Measurements from ENCODE around the gene TRIB2.

GRCh38 chr2:12778369-12778768 is 61.6 kb downstream of the TRIB2 start:
- no peak for TF ChIP-seq CTCF (IDR thresholded peaks at IDR 0.05)
- TF ChIP-seq POLR2A (IDR thresholded peaks at IDR 0.05) = no peak

Data from right lobe of liver (tissue), 4 donors.